ENCODE data around the gene RNH1.

RNH1 gene

GRCh38 chr11:497565-498296 lies 9.3 kb downstream of the RNH1 start:
- DNase-seq = no peak

- DNase-seq = no peak
Observed at GRCh38 chr11:496834-497564, 10.0 kb downstream of the RNH1 start.

GRCh38 chr11:495537-495931 lies 11.5 kb downstream of the RNH1 start:
- no peak for DNase-seq

GRCh38 chr11:494761-495536 lies 12.1 kb downstream of the RNH1 start:
- no peak for DNase-seq

- DNase-seq = no peak
Observed at GRCh38 chr11:492427-493226, 14.4 kb downstream of the RNH1 start.

- DNase-seq = no peak
Observed at GRCh38 chr11:491358-491757, 15.7 kb downstream of the RNH1 start.

GRCh38 chr11:490930-491260 lies 16.1 kb downstream of the RNH1 start:
- no peak for DNase-seq

GRCh38 chr11:490186-490929 lies 16.7 kb downstream of the RNH1 start:
- no peak for DNase-seq

- DNase-seq = no peak
Observed at GRCh38 chr11:489610-490185, 17.3 kb downstream of the RNH1 start.

- no peak for DNase-seq
Observed at GRCh38 chr11:488992-489391, 18.1 kb downstream of the RNH1 start.

GRCh38 chr11:488579-488978 lies 18.5 kb downstream of the RNH1 start:
- no peak for DNase-seq

- no peak for DNase-seq
Observed at GRCh38 chr11:488062-488461, 19.0 kb downstream of the RNH1 start.

- DNase-seq = no peak
Observed at GRCh38 chr11:487571-488021, 19.4 kb downstream of the RNH1 start.

- DNase-seq = no peak
Observed at GRCh38 chr11:486189-486588, 20.9 kb downstream of the RNH1 start.

- DNase-seq = no peak
Observed at GRCh38 chr11:484616-485015, 22.4 kb downstream of the RNH1 start.

GRCh38 chr11:479311-479710 lies 27.7 kb downstream of the RNH1 start:
- no peak for DNase-seq

- no peak for DNase-seq
Observed at GRCh38 chr11:477052-477715, 29.9 kb downstream of the RNH1 start.

- no peak for DNase-seq
Observed at GRCh38 chr11:476416-476815, 30.6 kb downstream of the RNH1 start.

GRCh38 chr11:475941-476340 lies 31.1 kb downstream of the RNH1 start:
- no peak for DNase-seq

GRCh38 chr11:474914-475506 lies 32.0 kb downstream of the RNH1 start:
- DNase-seq = no peak

All from CD4-positive, alpha-beta T cell treated with Interleukin-15 for 1 hour (primary cell).